ENCODE measurements around the gene SIPA1L2. TPM values are rescaled to one million over a fixed set of nuclear protein-coding genes. Genes with fewer than 3 reads are reported as not detected.

Gene SIPA1L2
- total and polyA plus RNA-seq, 2 of the 13 experiments (the other 11 are each of a cell fraction or from before 2014, with no cell fraction given), result 0.03 TPM; not detected in 1

DNA sequence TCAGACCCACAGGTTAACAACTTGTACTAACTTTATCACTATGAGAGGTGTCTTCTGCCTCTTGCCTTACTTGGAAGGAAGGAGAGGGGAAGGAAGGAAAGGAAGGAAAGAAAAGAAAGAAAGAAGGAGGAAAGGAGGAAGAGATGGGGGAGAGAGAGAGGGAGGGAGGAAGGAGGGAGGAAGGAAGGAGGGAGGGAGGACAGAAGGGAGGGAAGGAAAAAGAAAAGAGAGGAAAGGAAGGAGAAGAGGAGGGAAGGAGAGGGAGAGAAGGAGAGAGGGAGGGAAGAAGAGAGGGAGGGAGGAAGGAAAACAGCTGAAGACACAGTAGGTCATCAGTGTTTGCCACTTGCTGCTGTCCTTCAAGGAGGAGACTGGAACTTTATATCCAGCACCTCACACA is 5.3 kb upstream of the SIPA1L2 start:
- ATAC-seq, result no peak
- ChIA-PET CTCF (ENCODE audit: low intra/inter-chr PET ratio, low total read pairs) (interaction anchor here (1.6 to 1.9 kb wide), 3 partner anchors 390 to 606 kb away, joined by 9 to 15 read pairs (median 11); no protein-coding TSS in a partner anchor), POLR2A (no interaction called here)
- Histone ChIP-seq H3K79me2 (ENCODE audit: insufficient read depth, low read length) (no peaks in the 10 kb centered on the region), H2AFZ (ENCODE audit: low read length) (no peak overlapping the region), H3K36me3 (replicated peaks in 1 of 2; ENCODE audit: control insufficient read depth in 1 of 2, insufficient read depth in 2 of 2, low read length in 2 of 2) (no peaks in the 10 kb centered on the region), H3K4me1 (ENCODE audit: insufficient read depth, low read length) (no peaks in the 10 kb centered on the region), H3K9me3 (ENCODE audit: low read length) (no peaks in the 10 kb centered on the region), H3K4me3 (replicated peaks in 1 of 3; ENCODE audit: insufficient read depth in 1 of 3, low read depth in 2 of 3, low read length in 3 of 3) (no peak overlapping the region), H3K27ac (ENCODE audit: extremely low read length, insufficient read depth, low read length) (no peak overlapping the region), H3K4me2 (ENCODE audit: low read depth, low read length) (no peak overlapping the region), H3K27me3 (ENCODE audit: control insufficient read depth in 1 of 2, insufficient read depth in 2 of 2, low read length in 2 of 2) (peaks cover 0 to 23% of the 10 kb centered on the region in 2 experiments; a peak in 3 of 5 replicates), H3K9ac (ENCODE audit: insufficient read depth, low read depth, low read length) (no peak overlapping the region), H4K20me1 (ENCODE audit: insufficient read depth, low read length) (no peaks in the 10 kb centered on the region)
- in situ Hi-C loops (cut with HindIII; ENCODE audit: extremely low pct_ligation_motif_present, low pct_unique_long_range_greater_than_20kb) (loop anchor here (5.0 kb wide), 1 partner anchor 392 kb away; no protein-coding TSS in a partner anchor), intact Hi-C loops (cut with micrococcal nuclease; ENCODE audit: unreplicated experiment) (loop anchor here (1.0 to 10.0 kb wide), 3 partner anchors 320 to 770 kb away; partner anchors contain the start of gene NTPCR)
- no TSS peak for BruUV-seq (replicated peaks)
- FAIRE-seq, result no peak
- TF ChIP-seq ZNF746 (CRISPR knock-in tag; IDR thresholded peaks at IDR 0.05) (no peak), TBX2 (CRISPR knock-in tag; IDR thresholded peaks at IDR 0.05; ENCODE audit: borderline replicate concordance) (no peak), CHD2 (IDR thresholded peaks at IDR 0.05; ENCODE audit: low read depth, low read length) (no peak), ZMYM3 (CRISPR knock-in tag; IDR thresholded peaks at IDR 0.05) (no peak), PCBP2 (optimal IDR thresholded peaks at IDR 0.05; ENCODE audit: low read depth, low read length, poor library complexity, severe bottlenecking) (peak; percentile 65)
- TF ChIP-seq, protein P1, sequence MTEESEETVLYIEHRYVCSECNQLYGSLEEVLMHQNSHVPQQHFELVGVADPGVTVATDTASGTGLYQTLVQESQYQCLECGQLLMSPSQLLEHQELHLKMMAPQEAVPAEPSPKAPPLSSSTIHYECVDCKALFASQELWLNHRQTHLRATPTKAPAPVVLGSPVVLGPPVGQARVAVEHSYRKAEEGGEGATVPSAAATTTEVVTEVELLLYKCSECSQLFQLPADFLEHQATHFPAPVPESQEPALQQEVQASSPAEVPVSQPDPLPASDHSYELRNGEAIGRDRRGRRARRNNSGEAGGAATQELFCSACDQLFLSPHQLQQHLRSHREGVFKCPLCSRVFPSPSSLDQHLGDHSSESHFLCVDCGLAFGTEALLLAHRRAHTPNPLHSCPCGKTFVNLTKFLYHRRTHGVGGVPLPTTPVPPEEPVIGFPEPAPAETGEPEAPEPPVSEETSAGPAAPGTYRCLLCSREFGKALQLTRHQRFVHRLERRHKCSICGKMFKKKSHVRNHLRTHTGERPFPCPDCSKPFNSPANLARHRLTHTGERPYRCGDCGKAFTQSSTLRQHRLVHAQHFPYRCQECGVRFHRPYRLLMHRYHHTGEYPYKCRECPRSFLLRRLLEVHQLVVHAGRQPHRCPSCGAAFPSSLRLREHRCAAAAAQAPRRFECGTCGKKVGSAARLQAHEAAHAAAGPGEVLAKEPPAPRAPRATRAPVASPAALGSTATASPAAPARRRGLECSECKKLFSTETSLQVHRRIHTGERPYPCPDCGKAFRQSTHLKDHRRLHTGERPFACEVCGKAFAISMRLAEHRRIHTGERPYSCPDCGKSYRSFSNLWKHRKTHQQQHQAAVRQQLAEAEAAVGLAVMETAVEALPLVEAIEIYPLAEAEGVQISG (CRISPR knock-in tag; IDR thresholded peaks at IDR 0.05), result no peak
- no peak for DNase-seq (ENCODE audit: low spot score)
